GM23338 (cell line): ENCODE measurements around the gene MIAT. TPM values are rescaled to one million over a fixed set of nuclear protein-coding genes. Genes with fewer than 3 reads are reported as not detected.

Experiments used
- ATAC-seq: fragments of 200-7000 bp; cut with Tn5 transposase; 3 replicates; pipeline ENCODE4 v1.9.1; 2020
- DNase-seq: peaks from one replicate; pipeline ENCODE4 v3.0.0-alpha.2; 2015; ENCODE audit warnings: low spot score
- H2AFZ ChIP-seq: fragments of 200-600 bp; sonication (generic); 2 replicates; pipeline ENCODE4 v1.8.0; 2016; ENCODE audit warnings: antibody characterized with exemption, mild to moderate bottlenecking, moderate library complexity
- H3F3A ChIP-seq: fragments of 200-600 bp; sonication (generic); replicated peaks from 2 replicates; pipeline ENCODE4 v1.8.0; 2017; ENCODE audit warnings: antibody characterized with exemption, mixed run types, low read depth
- H3K27ac ChIP-seq: fragments of 200-600 bp; sonication (generic); 2 replicates; pipeline ENCODE4 v1.6.1; 2016; ENCODE audit warnings: low read depth
- H3K27me3 ChIP-seq: fragments of 200-600 bp; sonication (generic); 2 replicates; pipeline ENCODE4 v1.8.0; 2016; ENCODE audit warnings: mild to moderate bottlenecking, mixed run types, moderate library complexity; ENCODE audit not compliant: insufficient read depth
- H3K36me3 ChIP-seq: fragments of 200-600 bp; sonication (generic); 2 replicates; pipeline ENCODE4 v1.8.0; 2016; ENCODE audit warnings: mild to moderate bottlenecking; ENCODE audit not compliant: insufficient read depth
- H3K4me1 ChIP-seq: fragments of 200-600 bp; sonication (generic); 2 replicates; pipeline ENCODE4 v1.8.0; 2016; ENCODE audit warnings: mild to moderate bottlenecking, moderate library complexity; ENCODE audit not compliant: insufficient read depth
- H3K4me2 ChIP-seq: fragments of 200-600 bp; sonication (generic); 2 replicates; pipeline ENCODE4 v1.7.1; 2017; ENCODE audit warnings: mixed run types
- H3K4me3 ChIP-seq: fragments of 200-600 bp; sonication (generic); 2 replicates; pipeline ENCODE4 v1.6.1; 2016; ENCODE audit warnings: mixed run types
- H3K79me2 ChIP-seq: fragments of 200-600 bp; sonication (generic); replicated peaks from 2 replicates; pipeline ENCODE4 v1.8.0; 2017; ENCODE audit warnings: mild to moderate bottlenecking; ENCODE audit not compliant: insufficient read depth
- H3K9me2 ChIP-seq: fragments of 200-600 bp; sonication (generic); 2 replicates; pipeline ENCODE4 v1.8.0; 2017; ENCODE audit not compliant: insufficient read depth
- H4K20me1 ChIP-seq: fragments of 200-600 bp; sonication (generic); replicated peaks from 2 replicates; pipeline ENCODE4 v1.8.0; 2017; ENCODE audit warnings: mild to moderate bottlenecking; ENCODE audit not compliant: insufficient read depth
- H3K27ac Mint-ChIP-seq: 2 replicates; pipeline ENCODE4 v1.8.0; 2020; ENCODE audit warnings: inconsistent platforms, mild to moderate bottlenecking, moderate library complexity, mixed read lengths
- H3K27me3 Mint-ChIP-seq: 3 replicates; pipeline ENCODE4 v1.8.0; 2022; ENCODE audit warnings: low read depth, mild to moderate bottlenecking, moderate library complexity, mixed read lengths, inconsistent platforms; ENCODE audit not compliant: insufficient read depth, poor library complexity
- H3K36me3 Mint-ChIP-seq: 3 replicates; pipeline ENCODE4 v1.8.0; 2021; ENCODE audit warnings: low read depth, mild to moderate bottlenecking, inconsistent platforms, moderate library complexity, mixed read lengths
- H3K4me1 Mint-ChIP-seq: 3 replicates; pipeline ENCODE4 v1.8.0; 2020; ENCODE audit warnings: mild to moderate bottlenecking, inconsistent platforms, mixed read lengths
- H3K4me3 Mint-ChIP-seq: 3 replicates; pipeline ENCODE4 v1.8.0; 2021; ENCODE audit warnings: moderate library complexity, mild to moderate bottlenecking, inconsistent platforms, mixed read lengths
- H3K9me3 Mint-ChIP-seq: 3 replicates; pipeline ENCODE4 v1.8.0; 2020; ENCODE audit warnings: moderate library complexity, mild to moderate bottlenecking, inconsistent platforms, mixed read lengths
- CREB1 ChIP-seq: fragments of 250-450 bp; sonication (Bioruptor Pico); IDR thresholded peaks from 2 replicates; pipeline ENCODE4 v1.5.0; 2020; ENCODE audit warnings: low read depth, mild to moderate bottlenecking, moderate library complexity
- EZH2 ChIP-seq: fragments of 200-600 bp; sonication (generic); IDR thresholded peaks from one replicate; pipeline ENCODE4 v1.8.0; 2017; ENCODE audit warnings: antibody characterized with exemption, mild to moderate bottlenecking, low read depth; ENCODE audit not compliant: unreplicated experiment
- EZH2phosphoT487 ChIP-seq: fragments of 200-600 bp; sonication (generic); IDR thresholded peaks from one replicate; pipeline ENCODE4 v1.8.1; 2018; ENCODE audit warnings: antibody characterized with exemption; ENCODE audit not compliant: unreplicated experiment
- JUNB ChIP-seq: IDR thresholded peaks from one replicate; pipeline ENCODE4 v1.6.1; 2016; ENCODE audit warnings: antibody characterized with exemption; ENCODE audit not compliant: unreplicated experiment
- NANOG ChIP-seq: IDR thresholded peaks from 2 replicates; pipeline ENCODE4 v1.6.1; 2016; ENCODE audit warnings: antibody characterized with exemption, borderline replicate concordance
- POLR2AphosphoS5 ChIP-seq: IDR thresholded peaks from 2 replicates; pipeline ENCODE4 v1.6.1; 2016; ENCODE audit warnings: antibody characterized with exemption, low read depth
- STAT1 ChIP-seq: IDR thresholded peaks from one replicate; pipeline ENCODE4 v1.6.1; 2016; ENCODE audit warnings: antibody characterized with exemption; ENCODE audit not compliant: unreplicated experiment
- ZNF114 ChIP-seq: fragments of 250-450 bp; sonication (Bioruptor Pico); IDR thresholded peaks from 2 replicates; pipeline ENCODE4 v1.5.0; 2020; ENCODE audit warnings: mild to moderate bottlenecking, moderate library complexity
- ZNF331 ChIP-seq: fragments of 250-450 bp; sonication (Bioruptor Pico); IDR thresholded peaks from 2 replicates; pipeline ENCODE4 v1.5.0; 2020; ENCODE audit warnings: low read depth, mild to moderate bottlenecking, moderate library complexity
- polyA plus RNA-seq: library from polyadenylated mRNA; unstranded; fragments of >200 nt; fragmentation: Nextera tagmentation; extraction: Ambion mirVana; gene quantifications from 2 replicates; pipeline ENCODE4 v1.2.1, GENCODE V29; 2016
- total RNA-seq: library from RNA; depleted of rRNA; stranded (reverse); fragments of >200 nt; shearing (Covaris generic); gene quantifications from 2 replicates; pipeline ENCODE4 v1.2.3, GENCODE V29; 2014
- TF ChIP-seq, protein P1 (sequence below), 2 experiments: fragments of 200-600 bp in 1 of 2; sonication (generic) in 1 of 2; conservative IDR thresholded peaks; 2 replicates each; pipeline versions ENCODE4 v1.5.1 to v1.6.1; 2016 to 2017; ENCODE audit warnings: antibody characterized with exemption in 2 of 2, low read depth in 2 of 2, mild to moderate bottlenecking in 2 of 2, moderate library complexity in 1 of 2
- TF ChIP-seq, protein P2 (sequence below): fragments of 250-450 bp; sonication (Bioruptor Pico); IDR thresholded peaks from 2 replicates; pipeline ENCODE4 v1.5.0; 2020; ENCODE audit warnings: mild to moderate bottlenecking, moderate library complexity
- TF ChIP-seq, protein P3 (sequence below): IDR thresholded peaks from 2 replicates; pipeline ENCODE4 v1.6.1; 2016; ENCODE audit warnings: antibody characterized with exemption
- TF ChIP-seq, protein P4 (sequence below): IDR thresholded peaks from one replicate; pipeline ENCODE4 v1.6.1; 2018; ENCODE audit warnings: antibody characterized with exemption; ENCODE audit not compliant: unreplicated experiment

The MIAT gene
- total and polyA plus RNA-seq, 2 experiments from 2014 or later, result 10.0 to 63.6 TPM

DNA sequence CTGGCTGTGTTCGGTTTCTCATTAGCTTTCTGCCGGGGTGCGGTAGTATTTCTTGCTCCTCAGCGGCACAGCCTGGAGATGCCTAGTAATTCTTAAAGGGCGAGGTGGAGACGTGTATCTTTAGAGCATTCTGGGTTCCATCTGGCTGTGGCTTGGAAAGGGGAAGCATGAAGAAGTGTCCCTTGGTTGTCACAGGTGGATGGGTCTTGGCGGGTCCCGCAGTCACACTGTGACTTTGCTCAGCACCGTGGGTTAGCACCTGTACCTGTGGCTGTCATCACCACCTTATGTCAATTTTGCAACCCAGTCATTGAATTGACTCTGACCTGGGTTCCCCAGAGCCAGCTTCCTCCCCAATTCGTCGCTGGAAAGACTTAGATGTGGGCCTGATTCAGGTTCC lies 57.6 kb downstream of the MIAT start:
- no peaks in the 10 kb centered on the region for H3K36me3 ChIP-seq
- Mint-ChIP-seq H3K4me3 (no peak overlapping the region), H3K4me1 (peaks cover 10% of the 10 kb centered on the region), H3K36me3 (no peaks in the 10 kb centered on the region), H3K9me3 (no peaks in the 10 kb centered on the region), H3K27me3 (peaks cover 2% of the 10 kb centered on the region), H3K27ac (no peak overlapping the region; the same call in 1 of the 2 replicates)
- H3K4me3 ChIP-seq, result no peak overlapping the region
- no peaks in the 10 kb centered on the region for H4K20me1 ChIP-seq
- DNase-seq, result no peak
- ATAC-seq, result no peak
- no peaks in the 10 kb centered on the region for H3K79me2 ChIP-seq
- no peaks in the 10 kb centered on the region for H3K27me3 ChIP-seq
- TF ChIP-seq, protein P1, sequence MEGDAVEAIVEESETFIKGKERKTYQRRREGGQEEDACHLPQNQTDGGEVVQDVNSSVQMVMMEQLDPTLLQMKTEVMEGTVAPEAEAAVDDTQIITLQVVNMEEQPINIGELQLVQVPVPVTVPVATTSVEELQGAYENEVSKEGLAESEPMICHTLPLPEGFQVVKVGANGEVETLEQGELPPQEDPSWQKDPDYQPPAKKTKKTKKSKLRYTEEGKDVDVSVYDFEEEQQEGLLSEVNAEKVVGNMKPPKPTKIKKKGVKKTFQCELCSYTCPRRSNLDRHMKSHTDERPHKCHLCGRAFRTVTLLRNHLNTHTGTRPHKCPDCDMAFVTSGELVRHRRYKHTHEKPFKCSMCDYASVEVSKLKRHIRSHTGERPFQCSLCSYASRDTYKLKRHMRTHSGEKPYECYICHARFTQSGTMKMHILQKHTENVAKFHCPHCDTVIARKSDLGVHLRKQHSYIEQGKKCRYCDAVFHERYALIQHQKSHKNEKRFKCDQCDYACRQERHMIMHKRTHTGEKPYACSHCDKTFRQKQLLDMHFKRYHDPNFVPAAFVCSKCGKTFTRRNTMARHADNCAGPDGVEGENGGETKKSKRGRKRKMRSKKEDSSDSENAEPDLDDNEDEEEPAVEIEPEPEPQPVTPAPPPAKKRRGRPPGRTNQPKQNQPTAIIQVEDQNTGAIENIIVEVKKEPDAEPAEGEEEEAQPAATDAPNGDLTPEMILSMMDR (conservative IDR thresholded peaks at IDR 0.05; ENCODE audit: low read depth in 2 of 2), result no peak
- TF ChIP-seq ZNF114 (CRISPR knock-in tag), result no peak
- TF ChIP-seq, protein P2, sequence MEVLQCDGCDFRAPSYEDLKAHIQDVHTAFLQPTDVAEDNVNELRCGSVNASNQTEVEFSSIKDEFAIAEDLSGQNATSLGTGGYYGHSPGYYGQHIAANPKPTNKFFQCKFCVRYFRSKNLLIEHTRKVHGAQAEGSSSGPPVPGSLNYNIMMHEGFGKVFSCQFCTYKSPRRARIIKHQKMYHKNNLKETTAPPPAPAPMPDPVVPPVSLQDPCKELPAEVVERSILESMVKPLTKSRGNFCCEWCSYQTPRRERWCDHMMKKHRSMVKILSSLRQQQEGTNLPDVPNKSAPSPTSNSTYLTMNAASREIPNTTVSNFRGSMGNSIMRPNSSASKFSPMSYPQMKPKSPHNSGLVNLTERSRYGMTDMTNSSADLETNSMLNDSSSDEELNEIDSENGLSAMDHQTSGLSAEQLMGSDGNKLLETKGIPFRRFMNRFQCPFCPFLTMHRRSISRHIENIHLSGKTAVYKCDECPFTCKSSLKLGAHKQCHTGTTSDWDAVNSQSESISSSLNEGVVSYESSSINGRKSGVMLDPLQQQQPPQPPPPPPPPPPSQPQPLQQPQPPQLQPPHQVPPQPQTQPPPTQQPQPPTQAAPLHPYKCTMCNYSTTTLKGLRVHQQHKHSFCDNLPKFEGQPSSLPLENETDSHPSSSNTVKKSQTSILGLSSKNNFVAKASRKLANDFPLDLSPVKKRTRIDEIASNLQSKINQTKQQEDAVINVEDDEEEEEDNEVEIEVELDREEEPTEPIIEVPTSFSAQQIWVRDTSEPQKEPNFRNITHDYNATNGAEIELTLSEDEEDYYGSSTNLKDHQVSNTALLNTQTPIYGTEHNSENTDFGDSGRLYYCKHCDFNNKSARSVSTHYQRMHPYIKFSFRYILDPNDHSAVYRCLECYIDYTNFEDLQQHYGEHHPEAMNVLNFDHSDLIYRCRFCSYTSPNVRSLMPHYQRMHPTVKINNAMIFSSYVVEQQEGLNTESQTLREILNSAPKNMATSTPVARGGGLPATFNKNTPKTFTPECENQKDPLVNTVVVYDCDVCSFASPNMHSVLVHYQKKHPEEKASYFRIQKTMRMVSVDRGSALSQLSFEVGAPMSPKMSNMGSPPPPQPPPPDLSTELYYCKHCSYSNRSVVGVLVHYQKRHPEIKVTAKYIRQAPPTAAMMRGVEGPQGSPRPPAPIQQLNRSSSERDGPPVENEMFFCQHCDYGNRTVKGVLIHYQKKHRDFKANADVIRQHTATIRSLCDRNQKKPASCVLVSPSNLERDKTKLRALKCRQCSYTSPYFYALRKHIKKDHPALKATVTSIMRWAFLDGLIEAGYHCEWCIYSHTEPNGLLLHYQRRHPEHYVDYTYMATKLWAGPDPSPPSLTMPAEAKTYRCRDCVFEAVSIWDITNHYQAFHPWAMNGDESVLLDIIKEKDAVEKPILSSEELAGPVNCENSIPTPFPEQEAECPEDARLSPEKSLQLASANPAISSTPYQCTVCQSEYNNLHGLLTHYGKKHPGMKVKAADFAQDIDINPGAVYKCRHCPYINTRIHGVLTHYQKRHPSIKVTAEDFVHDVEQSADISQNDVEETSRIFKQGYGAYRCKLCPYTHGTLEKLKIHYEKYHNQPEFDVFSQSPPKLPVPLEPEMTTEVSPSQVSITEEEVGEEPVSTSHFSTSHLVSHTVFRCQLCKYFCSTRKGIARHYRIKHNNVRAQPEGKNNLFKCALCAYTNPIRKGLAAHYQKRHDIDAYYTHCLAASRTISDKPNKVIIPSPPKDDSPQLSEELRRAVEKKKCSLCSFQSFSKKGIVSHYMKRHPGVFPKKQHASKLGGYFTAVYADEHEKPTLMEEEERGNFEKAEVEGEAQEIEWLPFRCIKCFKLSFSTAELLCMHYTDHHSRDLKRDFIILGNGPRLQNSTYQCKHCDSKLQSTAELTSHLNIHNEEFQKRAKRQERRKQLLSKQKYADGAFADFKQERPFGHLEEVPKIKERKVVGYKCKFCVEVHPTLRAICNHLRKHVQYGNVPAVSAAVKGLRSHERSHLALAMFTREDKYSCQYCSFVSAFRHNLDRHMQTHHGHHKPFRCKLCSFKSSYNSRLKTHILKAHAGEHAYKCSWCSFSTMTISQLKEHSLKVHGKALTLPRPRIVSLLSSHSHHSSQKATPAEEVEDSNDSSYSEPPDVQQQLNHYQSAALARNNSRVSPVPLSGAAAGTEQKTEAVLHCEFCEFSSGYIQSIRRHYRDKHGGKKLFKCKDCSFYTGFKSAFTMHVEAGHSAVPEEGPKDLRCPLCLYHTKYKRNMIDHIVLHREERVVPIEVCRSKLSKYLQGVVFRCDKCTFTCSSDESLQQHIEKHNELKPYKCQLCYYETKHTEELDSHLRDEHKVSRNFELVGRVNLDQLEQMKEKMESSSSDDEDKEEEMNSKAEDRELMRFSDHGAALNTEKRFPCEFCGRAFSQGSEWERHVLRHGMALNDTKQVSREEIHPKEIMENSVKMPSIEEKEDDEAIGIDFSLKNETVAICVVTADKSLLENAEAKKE (CRISPR knock-in tag), result no peak
- no peak for TF ChIP-seq ZNF331 (CRISPR knock-in tag)
- TF ChIP-seq, protein P3, sequence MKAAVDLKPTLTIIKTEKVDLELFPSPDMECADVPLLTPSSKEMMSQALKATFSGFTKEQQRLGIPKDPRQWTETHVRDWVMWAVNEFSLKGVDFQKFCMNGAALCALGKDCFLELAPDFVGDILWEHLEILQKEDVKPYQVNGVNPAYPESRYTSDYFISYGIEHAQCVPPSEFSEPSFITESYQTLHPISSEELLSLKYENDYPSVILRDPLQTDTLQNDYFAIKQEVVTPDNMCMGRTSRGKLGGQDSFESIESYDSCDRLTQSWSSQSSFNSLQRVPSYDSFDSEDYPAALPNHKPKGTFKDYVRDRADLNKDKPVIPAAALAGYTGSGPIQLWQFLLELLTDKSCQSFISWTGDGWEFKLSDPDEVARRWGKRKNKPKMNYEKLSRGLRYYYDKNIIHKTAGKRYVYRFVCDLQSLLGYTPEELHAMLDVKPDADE, result no peak
- TF ChIP-seq POLR2AphosphoS5, result no peak
- TF ChIP-seq JUNB, result no peak
- no peak for TF ChIP-seq EZH2phosphoT487
- no peak for TF ChIP-seq NANOG
- TF ChIP-seq EZH2, result no peak
- TF ChIP-seq STAT1, result no peak
- no peak for TF ChIP-seq CREB1 (CRISPR knock-in tag)
- TF ChIP-seq, protein P4, sequence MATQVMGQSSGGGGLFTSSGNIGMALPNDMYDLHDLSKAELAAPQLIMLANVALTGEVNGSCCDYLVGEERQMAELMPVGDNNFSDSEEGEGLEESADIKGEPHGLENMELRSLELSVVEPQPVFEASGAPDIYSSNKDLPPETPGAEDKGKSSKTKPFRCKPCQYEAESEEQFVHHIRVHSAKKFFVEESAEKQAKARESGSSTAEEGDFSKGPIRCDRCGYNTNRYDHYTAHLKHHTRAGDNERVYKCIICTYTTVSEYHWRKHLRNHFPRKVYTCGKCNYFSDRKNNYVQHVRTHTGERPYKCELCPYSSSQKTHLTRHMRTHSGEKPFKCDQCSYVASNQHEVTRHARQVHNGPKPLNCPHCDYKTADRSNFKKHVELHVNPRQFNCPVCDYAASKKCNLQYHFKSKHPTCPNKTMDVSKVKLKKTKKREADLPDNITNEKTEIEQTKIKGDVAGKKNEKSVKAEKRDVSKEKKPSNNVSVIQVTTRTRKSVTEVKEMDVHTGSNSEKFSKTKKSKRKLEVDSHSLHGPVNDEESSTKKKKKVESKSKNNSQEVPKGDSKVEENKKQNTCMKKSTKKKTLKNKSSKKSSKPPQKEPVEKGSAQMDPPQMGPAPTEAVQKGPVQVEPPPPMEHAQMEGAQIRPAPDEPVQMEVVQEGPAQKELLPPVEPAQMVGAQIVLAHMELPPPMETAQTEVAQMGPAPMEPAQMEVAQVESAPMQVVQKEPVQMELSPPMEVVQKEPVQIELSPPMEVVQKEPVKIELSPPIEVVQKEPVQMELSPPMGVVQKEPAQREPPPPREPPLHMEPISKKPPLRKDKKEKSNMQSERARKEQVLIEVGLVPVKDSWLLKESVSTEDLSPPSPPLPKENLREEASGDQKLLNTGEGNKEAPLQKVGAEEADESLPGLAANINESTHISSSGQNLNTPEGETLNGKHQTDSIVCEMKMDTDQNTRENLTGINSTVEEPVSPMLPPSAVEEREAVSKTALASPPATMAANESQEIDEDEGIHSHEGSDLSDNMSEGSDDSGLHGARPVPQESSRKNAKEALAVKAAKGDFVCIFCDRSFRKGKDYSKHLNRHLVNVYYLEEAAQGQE, result no peak
- H3F3A ChIP-seq, result 0 out of 2 replicates have a peak, but pooled peaks cover 12% of the 10 kb centered on the region
- no peak overlapping the region for H3K4me2 ChIP-seq
- H3K27ac ChIP-seq, result no peak overlapping the region
- H2AFZ ChIP-seq, result no peak overlapping the region
- H3K9me2 ChIP-seq, result no peaks in the 10 kb centered on the region
- H3K4me1 ChIP-seq, result peaks cover 3% of the 10 kb centered on the region; the same call in 1 of the 2 replicates
